Measurements from ENCODE around the gene COX6A2. TPM values are rescaled to one million over a fixed set of nuclear protein-coding genes. Genes with fewer than 3 reads are reported as not detected.

COX6A2 gene
- total RNA-seq, 1 experiment from 2014 or later, result not detected

DNA sequence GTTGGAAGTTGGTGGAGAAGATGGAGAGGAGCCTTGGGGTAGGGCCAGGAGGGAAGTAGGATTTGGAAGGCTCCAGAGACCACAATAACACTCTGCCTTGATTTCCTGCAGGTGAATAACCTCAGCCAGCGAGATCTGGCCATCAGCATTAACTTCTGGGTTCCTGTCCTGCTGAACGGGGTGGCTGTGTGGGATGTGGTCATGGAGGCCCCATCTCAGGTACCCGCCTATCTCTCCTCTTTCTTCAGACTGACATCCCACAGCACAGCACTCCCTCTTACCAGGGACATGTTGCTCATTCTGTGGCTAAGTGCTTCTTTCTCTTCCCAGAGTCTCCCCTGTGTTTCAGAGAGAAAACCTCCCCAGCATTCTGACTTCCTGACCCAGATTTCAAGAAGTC, 4.9 kb downstream of the COX6A2 start:
- ChIA-PET CTCF (no interaction called here), POLR2A (ENCODE audit: unreplicated experiment) (no interaction called here)
- Histone ChIP-seq H3K4me2 (no peak overlapping the region), H3K79me2 (ENCODE audit: low read depth) (no peaks in the 10 kb centered on the region), H3K9me2 (ENCODE audit: insufficient read depth) (no peaks in the 10 kb centered on the region), H3K9me3 (ENCODE audit: insufficient read depth, low read depth) (no peaks in the 10 kb centered on the region), H3K27me3 (ENCODE audit: insufficient read depth, low read depth) (peaks cover 49% of the 10 kb centered on the region), H3F3A (ENCODE audit: insufficient read depth, low read depth) (no peaks in the 10 kb centered on the region), H3K36me3 (ENCODE audit: low read depth) (no peaks in the 10 kb centered on the region), H3K4me1 (replicated peaks; ENCODE audit: insufficient read depth) (no peaks in the 10 kb centered on the region), H3K4me3 (no peak overlapping the region), H4K20me1 (ENCODE audit: insufficient read depth) (no peaks in the 10 kb centered on the region), H3K27ac (no peak overlapping the region), H2AFZ (no peak overlapping the region)
- no TSS peak for BruUV-seq (replicated peaks)
- intact Hi-C loops (cut with micrococcal nuclease; ENCODE audit: unreplicated experiment), result no loop called here
- TF ChIP-seq EZH2 (IDR thresholded peaks at IDR 0.05; ENCODE audit: low read depth), result no peak
- TF ChIP-seq, protein P1, sequence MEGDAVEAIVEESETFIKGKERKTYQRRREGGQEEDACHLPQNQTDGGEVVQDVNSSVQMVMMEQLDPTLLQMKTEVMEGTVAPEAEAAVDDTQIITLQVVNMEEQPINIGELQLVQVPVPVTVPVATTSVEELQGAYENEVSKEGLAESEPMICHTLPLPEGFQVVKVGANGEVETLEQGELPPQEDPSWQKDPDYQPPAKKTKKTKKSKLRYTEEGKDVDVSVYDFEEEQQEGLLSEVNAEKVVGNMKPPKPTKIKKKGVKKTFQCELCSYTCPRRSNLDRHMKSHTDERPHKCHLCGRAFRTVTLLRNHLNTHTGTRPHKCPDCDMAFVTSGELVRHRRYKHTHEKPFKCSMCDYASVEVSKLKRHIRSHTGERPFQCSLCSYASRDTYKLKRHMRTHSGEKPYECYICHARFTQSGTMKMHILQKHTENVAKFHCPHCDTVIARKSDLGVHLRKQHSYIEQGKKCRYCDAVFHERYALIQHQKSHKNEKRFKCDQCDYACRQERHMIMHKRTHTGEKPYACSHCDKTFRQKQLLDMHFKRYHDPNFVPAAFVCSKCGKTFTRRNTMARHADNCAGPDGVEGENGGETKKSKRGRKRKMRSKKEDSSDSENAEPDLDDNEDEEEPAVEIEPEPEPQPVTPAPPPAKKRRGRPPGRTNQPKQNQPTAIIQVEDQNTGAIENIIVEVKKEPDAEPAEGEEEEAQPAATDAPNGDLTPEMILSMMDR (conservative IDR thresholded peaks at IDR 0.05), result no peak
- no peak for DNase-seq

DNA sequence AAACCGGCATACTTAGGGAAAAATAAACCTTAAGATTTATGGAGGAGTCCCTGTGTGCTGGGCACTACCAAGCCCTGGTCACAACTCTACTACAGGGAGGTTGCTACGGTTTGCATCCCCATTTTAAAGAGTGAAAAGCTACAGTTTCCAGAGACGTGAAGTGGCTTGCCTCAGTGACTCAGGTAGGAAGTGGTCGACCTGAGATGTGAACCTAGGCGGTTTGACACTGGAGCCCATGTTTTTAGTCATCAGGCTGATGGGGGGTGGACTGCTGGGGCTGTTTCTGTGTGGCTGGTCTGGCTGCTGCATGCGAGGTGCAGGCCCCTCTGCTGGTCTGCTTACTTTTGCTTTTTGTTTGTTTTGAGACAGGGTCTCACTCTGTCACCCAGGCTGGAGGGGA, 6.6 kb downstream of the COX6A2 start:
- TF ChIP-seq, protein P1 (conservative IDR thresholded peaks at IDR 0.05), result no peak
- TF ChIP-seq EZH2 (IDR thresholded peaks at IDR 0.05; ENCODE audit: low read depth), result no peak
- Histone ChIP-seq H3K79me2 (ENCODE audit: low read depth) (no peaks in the 10 kb centered on the region), H2AFZ (no peak overlapping the region), H3K27me3 (ENCODE audit: insufficient read depth, low read depth) (peaks cover 50% of the 10 kb centered on the region), H4K20me1 (ENCODE audit: insufficient read depth) (no peaks in the 10 kb centered on the region), H3F3A (ENCODE audit: insufficient read depth, low read depth) (no peaks in the 10 kb centered on the region), H3K4me2 (no peak overlapping the region), H3K9me2 (ENCODE audit: insufficient read depth) (no peaks in the 10 kb centered on the region), H3K4me3 (no peak overlapping the region), H3K36me3 (ENCODE audit: low read depth) (no peaks in the 10 kb centered on the region), H3K4me1 (replicated peaks; ENCODE audit: insufficient read depth) (no peaks in the 10 kb centered on the region), H3K9me3 (ENCODE audit: insufficient read depth, low read depth) (no peaks in the 10 kb centered on the region), H3K27ac (no peak overlapping the region)
- POLR2A ChIA-PET (ENCODE audit: unreplicated experiment), result no interaction called here
- no TSS peak for BruUV-seq (replicated peaks)
- CTCF ChIA-PET, result no interaction called here
- DNase-seq, result no peak
- intact Hi-C loops (cut with micrococcal nuclease; ENCODE audit: unreplicated experiment), result no loop called here

DNA sequence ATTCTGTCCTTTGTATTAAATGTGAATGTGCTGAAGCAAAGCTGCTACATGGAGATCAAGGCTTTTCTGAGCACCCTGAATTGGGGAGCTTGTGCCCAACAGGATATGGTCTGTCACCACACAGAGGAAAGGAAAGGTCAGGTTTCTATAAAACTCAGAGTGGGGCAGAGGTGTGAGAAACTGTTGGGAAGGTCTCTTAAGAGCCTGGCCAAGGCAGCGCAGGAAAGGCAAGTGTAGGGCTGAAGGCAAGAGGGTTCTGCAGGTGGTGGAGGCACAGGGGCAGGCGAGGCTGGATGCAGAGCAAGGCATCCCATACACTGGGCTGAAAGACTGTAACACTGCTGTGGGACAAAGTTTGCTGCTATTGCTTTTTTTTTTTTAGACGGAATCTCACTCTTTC, 8.1 kb downstream of the COX6A2 start:
- CTCF ChIA-PET, result no interaction called here
- H4K20me1 ChIP-seq (ENCODE audit: insufficient read depth), result no peaks in the 10 kb centered on the region
- no peak overlapping the region for H3K4me2 ChIP-seq
- H3K27me3 ChIP-seq (ENCODE audit: insufficient read depth, low read depth), result peaks cover 52% of the 10 kb centered on the region
- H3K36me3 ChIP-seq (ENCODE audit: low read depth), result no peaks in the 10 kb centered on the region
- TF ChIP-seq, protein P1 (conservative IDR thresholded peaks at IDR 0.05), result no peak
- TF ChIP-seq EZH2 (IDR thresholded peaks at IDR 0.05; ENCODE audit: low read depth), result no peak
- POLR2A ChIA-PET (ENCODE audit: unreplicated experiment), result no interaction called here
- no peak overlapping the region for H3K27ac ChIP-seq
- intact Hi-C loops (cut with micrococcal nuclease; ENCODE audit: unreplicated experiment), result no loop called here
- H3K79me2 ChIP-seq (ENCODE audit: low read depth), result no peaks in the 10 kb centered on the region
- H3K9me2 ChIP-seq (ENCODE audit: insufficient read depth), result no peaks in the 10 kb centered on the region
- H3K4me1 ChIP-seq (replicated peaks; ENCODE audit: insufficient read depth), result no peaks in the 10 kb centered on the region
- no TSS peak for BruUV-seq (replicated peaks)
- H3K9me3 ChIP-seq (ENCODE audit: insufficient read depth, low read depth), result no peaks in the 10 kb centered on the region
- DNase-seq, result no peak
- no peak overlapping the region for H3K4me3 ChIP-seq
- no peak overlapping the region for H2AFZ ChIP-seq
- H3F3A ChIP-seq (ENCODE audit: insufficient read depth, low read depth), result no peaks in the 10 kb centered on the region
